ENCODE results near the gene MAPK12.

DNA sequence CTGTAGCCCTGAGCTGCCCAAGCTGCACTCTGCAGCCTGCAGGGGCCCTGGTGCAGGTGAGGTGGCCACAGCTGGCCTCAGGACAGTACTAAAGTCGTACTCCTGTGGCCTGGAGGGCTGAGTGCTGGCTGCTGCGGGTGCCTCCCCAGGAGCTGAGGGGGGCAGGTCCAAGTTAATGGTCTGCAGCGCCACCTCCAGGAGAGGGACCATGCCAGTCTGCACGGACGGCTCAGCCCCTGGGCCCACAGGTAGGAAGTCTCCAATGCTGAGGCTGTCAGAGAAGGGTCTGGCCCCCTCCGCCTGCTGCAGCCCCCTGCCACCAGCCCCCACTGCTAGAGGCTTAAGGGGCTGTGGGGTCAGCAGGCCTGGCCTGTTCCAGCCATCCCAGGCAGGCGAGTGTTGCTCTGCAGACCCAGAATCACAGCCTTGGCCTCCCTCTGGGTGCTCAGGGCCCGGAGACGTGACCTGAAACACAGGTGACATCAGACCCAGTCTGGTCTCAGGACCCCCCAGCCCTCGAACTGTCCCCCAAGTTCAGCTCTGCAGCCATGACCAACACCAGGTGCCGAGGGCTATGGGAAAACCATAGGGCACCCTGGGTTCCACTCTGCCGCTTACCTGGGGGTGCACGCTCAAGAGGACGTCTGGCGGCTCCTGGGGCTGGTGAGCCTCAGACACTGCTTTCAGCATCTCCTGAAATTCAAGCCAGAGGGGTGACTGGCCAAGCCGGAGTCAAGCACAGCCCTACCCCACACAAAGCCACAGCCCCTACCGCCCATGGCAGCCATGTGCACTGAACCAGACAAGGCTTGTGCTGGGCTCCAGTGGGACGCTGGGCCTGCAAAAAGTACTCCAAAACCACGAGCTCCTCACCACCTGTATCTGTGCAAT, 39.8 kb downstream of the MAPK12 start:
- TF ChIP-seq, protein P1, sequence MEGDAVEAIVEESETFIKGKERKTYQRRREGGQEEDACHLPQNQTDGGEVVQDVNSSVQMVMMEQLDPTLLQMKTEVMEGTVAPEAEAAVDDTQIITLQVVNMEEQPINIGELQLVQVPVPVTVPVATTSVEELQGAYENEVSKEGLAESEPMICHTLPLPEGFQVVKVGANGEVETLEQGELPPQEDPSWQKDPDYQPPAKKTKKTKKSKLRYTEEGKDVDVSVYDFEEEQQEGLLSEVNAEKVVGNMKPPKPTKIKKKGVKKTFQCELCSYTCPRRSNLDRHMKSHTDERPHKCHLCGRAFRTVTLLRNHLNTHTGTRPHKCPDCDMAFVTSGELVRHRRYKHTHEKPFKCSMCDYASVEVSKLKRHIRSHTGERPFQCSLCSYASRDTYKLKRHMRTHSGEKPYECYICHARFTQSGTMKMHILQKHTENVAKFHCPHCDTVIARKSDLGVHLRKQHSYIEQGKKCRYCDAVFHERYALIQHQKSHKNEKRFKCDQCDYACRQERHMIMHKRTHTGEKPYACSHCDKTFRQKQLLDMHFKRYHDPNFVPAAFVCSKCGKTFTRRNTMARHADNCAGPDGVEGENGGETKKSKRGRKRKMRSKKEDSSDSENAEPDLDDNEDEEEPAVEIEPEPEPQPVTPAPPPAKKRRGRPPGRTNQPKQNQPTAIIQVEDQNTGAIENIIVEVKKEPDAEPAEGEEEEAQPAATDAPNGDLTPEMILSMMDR (IDR thresholded peaks at IDR 0.05): no peak
- TF ChIP-seq POLR2A (IDR thresholded peaks at IDR 0.05): no peak

All from thyroid gland (tissue), 4 donors.